Measurements from ENCODE around the gene MS4A10. TPM values are rescaled to one million over a fixed set of nuclear protein-coding genes. Genes with fewer than 3 reads are reported as not detected.
A peak's percentile ranks its signal among the peaks of the same experiment; 100 is the strongest.

MS4A10 gene
- total RNA-seq, 1 experiment from 2014 or later: not detected

GRCh38 chr11:60831501-60832079 lies 46.5 kb downstream of the MS4A10 start:
- no peaks in the 10 kb centered on the region for H3K4me1 ChIP-seq (replicated peaks)
- H3K27me3 ChIP-seq (replicated peaks): peaks cover 40% of the 10 kb centered on the region
- DNase-seq (ENCODE audit: low read depth in 1 of 2, low spot score in 2 of 2): no peak
- no peaks in the 10 kb centered on the region for H3K36me3 ChIP-seq
- no peaks in the 10 kb centered on the region for H3K9me3 ChIP-seq (replicated peaks)
- no peak overlapping the region for H3K27ac ChIP-seq
- no peak overlapping the region for H3K4me3 ChIP-seq

- Histone ChIP-seq H3K27me3 (replicated peaks) (peaks cover 24% of the 10 kb centered on the region), H3K9me3 (replicated peaks) (no peaks in the 10 kb centered on the region), H3K27ac (no peak overlapping the region), H3K4me3 (no peak overlapping the region), H3K4me1 (replicated peaks) (no peaks in the 10 kb centered on the region), H3K36me3 (no peaks in the 10 kb centered on the region)
- no peak for DNase-seq (ENCODE audit: low read depth in 1 of 2, low spot score in 2 of 2)
Measured at GRCh38 chr11:60834742-60835533, 49.8 kb downstream of the MS4A10 start.

GRCh38 chr11:60835534-60835846 lies 50.4 kb downstream of the MS4A10 start:
- DNase-seq (ENCODE audit: low read depth in 1 of 2, low spot score in 2 of 2): no peak
- Histone ChIP-seq H3K36me3 (no peaks in the 10 kb centered on the region), H3K27me3 (replicated peaks) (peaks cover 24% of the 10 kb centered on the region), H3K4me1 (replicated peaks) (peaks cover 2% of the 10 kb centered on the region), H3K27ac (no peak overlapping the region), H3K9me3 (replicated peaks) (no peaks in the 10 kb centered on the region), H3K4me3 (no peak overlapping the region)

- DNase-seq (ENCODE audit: low read depth in 1 of 2, low spot score in 2 of 2): no peak
- Histone ChIP-seq H3K27ac (no peak overlapping the region), H3K4me3 (no peak overlapping the region), H3K9me3 (replicated peaks) (no peaks in the 10 kb centered on the region), H3K27me3 (replicated peaks) (peaks cover 21% of the 10 kb centered on the region), H3K4me1 (replicated peaks) (peaks cover 15% of the 10 kb centered on the region), H3K36me3 (peaks cover 1% of the 10 kb centered on the region)
Measured at GRCh38 chr11:60836866-60837515, 51.9 kb downstream of the MS4A10 start.

GRCh38 chr11:60838132-60838531 lies 53.0 kb downstream of the MS4A10 start:
- Histone ChIP-seq H3K27me3 (replicated peaks) (peaks cover 12% of the 10 kb centered on the region), H3K36me3 (peaks cover 4% of the 10 kb centered on the region), H3K4me1 (replicated peaks) (peaks cover 25% of the 10 kb centered on the region), H3K9me3 (replicated peaks) (no peaks in the 10 kb centered on the region), H3K4me3 (no peak overlapping the region), H3K27ac (no peak overlapping the region)
- DNase-seq (ENCODE audit: low read depth in 1 of 2, low spot score in 2 of 2): no peak

- DNase-seq (ENCODE audit: low read depth in 1 of 2, low spot score in 2 of 2): peak; percentile 81 to 84
- peaks cover 38% of the 10 kb centered on the region for H3K4me1 ChIP-seq (replicated peaks)
- no peak overlapping the region for H3K4me3 ChIP-seq
- no peaks in the 10 kb centered on the region for H3K9me3 ChIP-seq (replicated peaks)
- H3K27ac ChIP-seq: no peak overlapping the region
- no peaks in the 10 kb centered on the region; the same call in 1 of the 2 replicates for H3K27me3 ChIP-seq (replicated peaks)
- H3K36me3 ChIP-seq: peaks cover 17% of the 10 kb centered on the region
Measured at GRCh38 chr11:60840470-60841430, 55.6 kb downstream of the MS4A10 start.

- peaks cover 23% of the 10 kb centered on the region for H3K36me3 ChIP-seq
- no peaks in the 10 kb centered on the region for H3K9me3 ChIP-seq (replicated peaks)
- H3K27ac ChIP-seq: peak within 1 kb of the TSS; percentile 44
- DNase-seq (ENCODE audit: low read depth in 1 of 2, low spot score in 2 of 2): peak; percentile 98 to 99
- H3K27me3 ChIP-seq (replicated peaks): no peaks in the 10 kb centered on the region
- peak within 1 kb of the TSS; percentile 72 for H3K4me3 ChIP-seq
- peaks cover 38% of the 10 kb centered on the region for H3K4me1 ChIP-seq (replicated peaks)
Measured at GRCh38 chr11:60841797-60842667, 56.9 kb downstream of the MS4A10 start, which contains the start of gene CCDC86. CCDC86 (plus strand) TSS chr11:60842113; CDS start chr11:60842125, 12 bp downstream.

GRCh38 chr11:60842668-60843600 lies 57.8 kb downstream of the MS4A10 start:
- H3K27me3 ChIP-seq (replicated peaks): no peaks in the 10 kb centered on the region
- no peak for DNase-seq (ENCODE audit: low read depth in 1 of 2, low spot score in 2 of 2)

GRCh38 chr11:60844045-60844869 lies 59.1 kb downstream of the MS4A10 start:
- DNase-seq (ENCODE audit: low read depth in 1 of 2, low spot score in 2 of 2): no peak
- no peaks in the 10 kb centered on the region for H3K27me3 ChIP-seq (replicated peaks)

More at GRCh38 chr11:60842668-60843600, 57.8 kb downstream of the MS4A10 start:
- H3K4me3 ChIP-seq: peak overlapping the region; percentile 72
- H3K9me3 ChIP-seq (replicated peaks): no peaks in the 10 kb centered on the region
- H3K36me3 ChIP-seq: peaks cover 32% of the 10 kb centered on the region
- no peak overlapping the region; the same call in 1 of the 2 replicates for H3K27ac ChIP-seq
- peaks cover 38% of the 10 kb centered on the region for H3K4me1 ChIP-seq (replicated peaks)

GRCh38 chr11:60844870-60845221 lies 59.7 kb downstream of the MS4A10 start:
- Histone ChIP-seq H3K27ac (no peak overlapping the region), H3K4me3 (no peak overlapping the region), H3K4me1 (replicated peaks) (peaks cover 38% of the 10 kb centered on the region), H3K36me3 (peaks cover 51% of the 10 kb centered on the region), H3K27me3 (replicated peaks) (no peaks in the 10 kb centered on the region), H3K9me3 (replicated peaks) (no peaks in the 10 kb centered on the region)
- DNase-seq (ENCODE audit: low read depth in 1 of 2, low spot score in 2 of 2): no peak

More at GRCh38 chr11:60844045-60844869, 59.1 kb downstream of the MS4A10 start:
- Histone ChIP-seq H3K36me3 (peaks cover 45% of the 10 kb centered on the region), H3K4me1 (replicated peaks) (peaks cover 38% of the 10 kb centered on the region), H3K4me3 (no peak overlapping the region), H3K9me3 (replicated peaks) (no peaks in the 10 kb centered on the region), H3K27ac (no peak overlapping the region)

- H3K4me1 ChIP-seq (replicated peaks): peaks cover 38% of the 10 kb centered on the region
- H3K4me3 ChIP-seq: no peak overlapping the region
- peaks cover 56% of the 10 kb centered on the region for H3K36me3 ChIP-seq
- no peaks in the 10 kb centered on the region for H3K27me3 ChIP-seq (replicated peaks)
- DNase-seq (ENCODE audit: low read depth in 1 of 2, low spot score in 2 of 2): no peak
- H3K27ac ChIP-seq: no peak overlapping the region
- H3K9me3 ChIP-seq (replicated peaks): no peaks in the 10 kb centered on the region
Measured at GRCh38 chr11:60845338-60845737, 60.2 kb downstream of the MS4A10 start.
